Activated CD4-positive, alpha-beta T cell treated with anti-CD3 and anti-CD28 coated beads for 48 hours (primary cell): ENCODE data around the gene CLEC4F.

Source experiments
- DNase-seq: peaks from one replicate; pipeline ENCODE4 v3.0.0-alpha.2; 2020

CLEC4F gene

DNA sequence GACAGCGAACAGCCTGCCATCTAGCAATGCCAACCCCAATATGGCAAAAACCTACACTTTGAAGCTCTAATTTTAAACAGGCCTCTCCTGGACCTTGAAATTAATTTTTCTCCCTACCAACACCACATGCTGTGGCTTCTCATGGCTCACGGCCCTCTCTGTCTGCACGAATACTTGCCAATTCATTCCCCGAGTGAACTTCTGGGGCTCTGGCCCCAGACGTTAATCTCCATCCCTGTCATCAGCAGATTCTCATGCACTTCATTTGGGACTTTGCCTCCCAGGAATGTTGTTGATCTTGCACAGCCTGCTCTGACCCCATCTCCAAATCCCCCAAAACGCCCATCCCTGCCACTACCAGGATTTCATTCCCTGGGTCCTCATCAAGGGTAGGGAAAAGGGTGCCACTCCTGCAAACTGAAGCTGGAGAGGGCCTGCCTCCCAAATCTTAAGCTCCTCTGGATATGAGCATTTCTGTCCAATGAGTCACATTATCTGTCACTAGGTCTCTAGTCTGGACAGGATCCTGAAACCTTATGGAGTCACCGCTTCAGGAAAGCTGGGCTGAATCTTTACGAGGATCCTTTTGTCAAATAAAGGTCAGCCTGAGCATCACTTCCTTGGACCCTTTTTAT is 40.4 kb downstream of the CLEC4F start:
- DNase-seq = no peak

DNA sequence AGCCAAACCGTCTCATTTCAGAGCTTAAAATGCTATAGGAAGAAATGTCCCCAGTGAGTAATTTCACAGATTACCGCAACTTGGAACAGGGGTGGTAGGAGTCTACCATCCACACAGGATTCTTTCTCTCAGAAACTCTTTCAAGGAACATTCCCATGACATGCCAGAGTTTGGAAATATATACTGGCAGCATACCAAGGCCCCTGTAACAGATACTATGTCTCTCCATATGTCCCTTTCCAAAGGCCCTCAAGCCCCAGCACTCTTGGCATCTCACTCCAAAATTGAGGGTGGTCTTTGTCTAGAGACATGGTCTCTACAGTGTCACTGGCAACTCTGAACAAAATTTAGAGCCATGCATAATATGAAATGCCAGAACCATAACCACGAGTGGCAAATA is 40.9 kb downstream of the CLEC4F start:
- no peak for DNase-seq

DNA sequence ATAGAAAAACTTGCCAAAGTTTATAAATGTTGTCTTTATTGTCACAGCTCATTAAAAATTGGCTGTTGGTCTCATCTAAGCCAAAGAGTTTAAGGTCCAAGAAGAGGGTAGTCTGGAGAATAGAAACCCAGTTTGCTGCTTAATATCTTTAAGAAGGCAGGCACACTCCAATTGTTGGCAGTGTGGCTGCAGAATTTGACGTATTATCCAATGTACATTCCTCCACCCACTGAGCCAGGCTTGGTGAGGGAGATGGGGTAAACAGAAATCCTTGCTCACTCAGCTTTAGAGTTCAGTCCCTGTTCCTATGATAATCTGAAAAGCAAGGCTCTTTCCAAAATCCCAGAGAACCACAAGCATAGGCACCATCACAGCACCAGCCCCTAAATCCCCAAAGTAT is 41.7 kb downstream of the CLEC4F start:
- no peak for DNase-seq

DNA sequence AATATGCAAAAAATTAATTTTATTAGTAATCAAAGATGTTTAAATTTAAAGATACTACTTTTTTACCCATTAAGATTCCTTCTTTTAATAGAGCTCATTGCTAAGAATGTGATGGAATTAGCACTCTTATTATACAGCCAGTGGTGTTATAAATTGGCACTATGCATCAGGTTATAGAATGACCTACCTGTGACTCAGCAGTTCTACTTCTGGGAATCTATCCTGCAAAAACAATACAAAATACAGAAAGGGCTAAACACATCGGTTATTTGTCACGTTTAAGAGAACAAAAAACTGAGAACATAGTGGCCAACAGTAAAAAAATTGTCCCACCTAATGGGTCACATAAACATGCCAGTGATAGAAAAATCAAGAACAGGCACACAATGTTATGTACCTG is 42.9 kb downstream of the CLEC4F start:
- no peak for DNase-seq

DNA sequence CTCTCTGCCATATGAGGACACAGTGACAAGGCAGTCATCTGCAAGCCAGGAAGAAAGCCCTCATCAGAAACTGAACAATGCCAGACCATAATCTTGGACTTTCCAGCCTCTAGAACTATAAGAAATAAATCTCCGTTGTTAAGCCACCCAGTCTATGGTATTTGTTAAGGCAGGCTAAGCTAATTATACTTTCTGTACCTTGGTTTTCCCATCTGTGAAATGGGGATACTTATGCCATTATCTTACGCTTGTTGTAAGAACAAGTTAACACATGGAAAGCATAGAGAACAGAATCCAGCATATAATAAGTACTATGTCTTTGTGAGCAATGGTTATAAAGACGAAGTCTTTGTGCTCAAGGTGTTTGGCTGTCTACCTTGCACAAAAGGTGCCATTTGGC is 44.1 kb downstream of the CLEC4F start:
- no peak for DNase-seq

DNA sequence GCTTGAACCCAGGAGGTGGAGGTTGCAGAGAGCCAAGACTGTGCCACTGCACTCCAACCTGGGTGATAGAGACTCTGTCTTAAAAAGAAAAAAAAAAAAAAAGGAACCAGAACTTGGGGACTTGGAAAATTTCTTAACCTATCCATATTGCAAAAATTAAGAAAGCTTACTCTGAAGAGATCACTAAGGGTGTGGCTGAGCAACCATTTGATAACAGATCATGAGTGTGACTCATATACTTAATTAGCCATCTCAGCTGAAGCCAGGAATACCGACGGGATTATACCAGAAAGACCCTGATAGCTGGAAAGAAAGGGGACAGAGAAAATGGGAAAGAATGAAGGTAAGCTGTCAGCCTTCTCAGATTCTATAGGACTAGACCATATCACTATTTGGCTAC is 45.3 kb downstream of the CLEC4F start:
- no peak for DNase-seq

DNA sequence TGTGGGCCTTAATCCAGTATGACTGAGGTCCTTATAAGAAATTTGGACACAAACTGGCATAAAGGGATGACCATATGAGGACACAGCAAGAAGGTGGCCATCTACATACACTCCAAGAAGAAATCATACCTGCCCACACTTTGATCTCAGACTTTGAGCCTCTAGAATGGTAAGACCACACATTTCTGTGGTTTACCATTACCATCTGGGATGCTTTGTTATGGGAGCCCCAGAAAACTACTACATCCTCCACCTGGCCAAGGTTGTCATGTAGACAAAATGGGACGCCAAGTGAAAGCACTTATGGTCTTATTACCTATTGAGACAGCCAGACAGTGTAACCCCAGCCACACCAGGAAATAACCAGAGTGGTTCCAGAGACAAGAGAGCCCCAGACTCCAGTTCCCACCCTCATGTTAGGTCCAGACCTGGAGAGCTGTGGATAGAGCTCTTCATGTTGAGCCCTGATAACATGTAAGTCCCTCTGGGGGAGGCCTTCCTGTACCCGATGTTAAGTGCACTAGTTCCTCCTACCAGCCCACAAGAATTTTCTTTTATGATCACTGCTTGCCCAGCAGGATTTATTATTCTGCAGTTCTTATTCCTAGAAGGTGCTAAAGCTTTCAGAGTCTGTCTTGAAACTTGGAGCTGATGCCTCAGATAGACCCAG is 47.8 kb downstream of the CLEC4F start:
- no peak for DNase-seq

DNA sequence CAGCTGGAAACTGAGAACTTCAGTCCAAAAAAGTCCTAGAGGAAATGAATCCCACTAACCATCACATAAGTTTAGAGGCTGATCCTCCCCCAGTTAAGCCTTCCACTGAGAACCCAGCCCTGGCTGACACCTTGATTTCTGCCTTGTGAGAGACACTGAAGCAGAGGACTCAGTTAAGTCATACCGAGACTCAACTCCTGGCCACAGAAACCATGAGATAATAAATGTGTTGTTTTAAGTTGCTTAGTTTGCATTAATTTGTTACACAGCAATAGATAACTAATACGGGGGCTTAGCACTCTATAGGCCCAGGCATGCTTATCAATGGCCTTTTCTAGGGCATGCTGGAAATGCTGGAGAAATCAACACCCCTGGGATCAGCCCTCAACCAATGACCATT is 49.0 kb downstream of the CLEC4F start:
- DNase-seq = peak; percentile 13

DNA sequence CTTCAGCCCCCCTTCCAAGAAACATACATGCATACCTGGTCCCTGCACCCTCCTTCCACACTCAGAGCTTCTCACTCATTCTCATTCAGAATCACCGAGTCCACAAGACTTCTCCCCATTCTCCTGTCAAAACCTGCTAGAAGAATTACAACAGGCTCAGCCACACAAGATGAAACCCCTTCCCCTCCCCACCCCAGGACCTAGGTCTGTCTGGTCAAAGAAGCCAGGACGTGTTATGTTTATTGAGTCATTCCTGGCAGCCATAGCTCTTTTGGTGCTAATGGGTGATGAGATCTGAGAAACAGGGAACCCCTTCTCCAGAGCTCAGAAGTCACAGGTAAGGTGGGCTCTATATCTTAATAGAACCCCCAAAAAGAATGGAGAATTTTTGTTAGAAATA is 50.9 kb downstream of the CLEC4F start:
- no peak for DNase-seq

DNA sequence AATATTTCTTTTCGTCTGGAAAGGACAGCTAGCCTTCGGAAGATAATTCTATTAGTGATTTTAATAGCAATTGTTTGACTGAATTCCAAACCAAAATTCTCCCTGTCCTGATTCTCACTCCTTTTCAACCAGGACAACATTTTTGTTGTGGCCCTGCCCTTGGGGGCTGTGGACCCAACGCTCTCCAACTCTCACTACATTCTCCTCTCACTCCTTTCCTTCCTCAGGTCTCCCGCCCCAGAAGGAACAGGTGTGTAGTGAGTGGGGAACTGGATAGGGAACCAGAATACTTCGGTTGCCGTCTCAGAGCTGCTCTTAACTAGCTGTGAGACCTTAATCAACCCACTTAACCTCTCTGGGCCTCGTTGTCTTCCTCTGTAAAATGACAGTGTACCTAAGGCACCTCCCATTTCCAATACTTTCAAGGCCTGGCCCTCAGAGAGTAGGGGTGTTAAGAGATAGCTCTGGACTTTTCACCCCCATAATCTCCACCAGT is 51.8 kb downstream of the CLEC4F start:
- no peak for DNase-seq

DNA sequence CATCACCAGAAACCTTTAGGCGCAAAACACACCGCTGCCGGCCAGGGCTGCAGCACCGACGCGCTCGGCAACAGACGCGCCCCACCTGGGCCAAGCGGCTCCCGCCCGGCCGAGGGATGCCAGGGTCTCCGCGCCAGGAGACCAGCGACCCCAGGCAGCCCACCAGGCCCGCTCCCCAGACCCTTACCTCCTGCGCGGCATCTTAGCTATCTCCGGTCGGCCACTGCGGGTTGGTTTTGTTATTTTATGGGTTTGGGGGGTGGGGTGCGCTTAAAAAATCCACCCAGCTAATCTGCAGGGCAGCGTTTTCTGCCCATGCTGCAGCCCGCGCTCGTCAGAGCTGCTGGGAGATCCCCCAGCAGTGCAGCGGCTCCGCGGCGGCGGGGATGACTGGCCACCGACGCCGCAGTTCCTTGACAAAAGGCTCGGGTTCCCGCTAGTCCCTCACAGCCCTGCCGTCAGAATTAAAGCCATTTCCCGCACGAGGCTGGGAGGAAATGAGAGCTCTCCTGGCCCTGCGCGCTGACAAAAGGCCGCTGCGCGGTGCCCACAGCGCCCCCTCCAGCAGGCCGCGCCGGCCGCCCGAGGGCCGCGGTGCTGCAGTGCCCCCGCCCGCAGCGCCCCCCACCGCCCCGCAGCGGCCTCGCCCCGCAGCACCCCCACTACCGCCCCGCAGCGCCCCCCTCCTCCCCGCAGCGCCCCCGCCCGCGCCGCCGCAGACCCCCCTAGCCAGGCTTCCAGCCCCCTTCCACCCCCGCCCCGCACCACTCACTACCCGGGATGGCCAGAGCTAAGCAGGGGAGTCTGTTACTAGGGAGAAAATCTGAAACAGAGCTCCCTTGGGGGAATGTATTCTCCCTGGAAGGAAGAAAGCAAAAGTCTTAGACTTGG is 52.5 kb downstream of the CLEC4F start, which contains the start of gene ADD2:
Gene ADD2 (minus strand): TSS at position 502 of the 891 bp plus-strand sequence. CDS start 61,792 bp downstream, outside the sequence.
- DNase-seq = peak; percentile 77

DNA sequence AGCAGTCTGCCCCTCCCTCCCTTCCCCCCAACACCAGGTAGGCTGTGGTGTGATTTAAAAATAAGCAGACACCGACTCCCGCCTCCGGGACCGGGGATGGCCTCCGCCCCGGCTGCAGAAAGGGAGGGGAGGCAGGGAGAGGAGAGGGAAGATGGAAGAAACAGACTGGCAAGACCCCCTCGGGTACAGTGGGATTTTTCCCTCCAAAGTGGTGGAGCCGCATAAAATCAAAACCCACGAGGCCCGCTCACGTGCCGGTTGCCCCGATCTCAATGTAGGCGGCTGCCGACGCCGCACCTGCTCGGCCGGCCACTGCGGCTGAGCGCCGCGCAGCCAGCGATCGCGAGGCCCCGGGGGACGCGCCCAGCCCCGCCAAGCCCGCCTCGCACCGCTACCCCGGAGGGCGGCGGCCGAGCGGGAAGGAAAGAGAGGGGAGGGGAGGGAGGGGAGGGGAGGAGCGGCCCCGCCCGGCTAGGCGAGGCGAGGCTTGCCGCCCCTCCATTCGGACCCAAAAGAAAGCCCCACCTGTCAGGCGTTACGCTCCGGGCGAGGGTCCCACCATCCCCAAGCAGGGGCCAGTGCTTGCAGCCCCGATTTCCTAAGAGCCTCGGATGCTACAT is 53.2 kb downstream of the CLEC4F start:
- peak; percentile 29 for DNase-seq

DNA sequence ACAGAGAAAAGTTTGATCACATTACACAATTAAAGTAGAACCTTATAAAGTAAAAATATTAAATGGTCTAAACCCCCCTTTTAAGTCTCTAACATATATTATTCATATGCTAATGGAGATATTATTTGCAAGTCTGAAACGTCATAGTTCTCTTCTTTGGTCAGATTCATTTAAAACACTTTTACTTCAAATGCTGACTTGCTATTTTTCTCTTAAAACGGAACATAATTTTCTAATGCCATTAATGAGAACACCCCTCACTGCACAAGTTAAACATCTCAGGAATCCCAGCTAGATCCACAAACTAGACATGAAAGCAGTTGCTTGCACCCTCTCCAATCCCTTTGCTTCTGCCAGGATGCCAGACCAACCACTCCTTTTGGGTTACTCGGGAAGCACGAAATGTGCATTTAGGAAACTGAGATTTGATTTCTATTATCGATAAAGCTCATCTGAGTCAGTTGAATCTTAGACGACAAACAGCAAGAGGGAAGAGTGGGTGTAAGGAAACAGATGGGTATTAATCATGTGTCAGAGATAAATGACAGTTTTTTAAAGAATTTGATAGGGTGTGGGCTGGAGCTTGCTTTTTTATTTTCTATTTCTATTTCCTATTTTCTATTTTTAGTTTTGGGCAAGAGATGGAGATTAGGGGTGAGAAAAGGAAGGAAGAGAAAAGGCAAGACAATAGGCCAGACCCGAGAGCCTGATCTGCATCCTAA is 53.9 kb downstream of the CLEC4F start:
- DNase-seq = no peak

DNA sequence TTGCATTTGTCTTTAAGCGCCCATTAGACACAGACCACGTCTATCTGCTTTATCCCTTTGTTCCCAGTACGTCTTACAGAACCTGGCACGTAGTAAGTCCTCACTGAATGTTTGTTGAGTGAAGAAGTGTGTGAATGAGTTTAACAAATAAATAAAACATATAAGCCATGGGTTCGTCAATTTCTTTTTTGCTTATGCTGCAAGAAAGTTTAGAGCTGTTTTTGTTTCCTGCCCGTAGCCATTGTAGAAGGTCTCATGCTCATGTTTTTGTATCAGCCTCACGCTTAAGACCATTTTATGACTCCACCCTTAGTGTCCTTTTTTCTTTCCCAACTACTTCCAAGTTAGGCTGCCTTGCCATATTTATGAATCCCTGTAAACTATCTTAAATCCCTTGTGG is 54.9 kb downstream of the CLEC4F start:
- DNase-seq = no peak

DNA sequence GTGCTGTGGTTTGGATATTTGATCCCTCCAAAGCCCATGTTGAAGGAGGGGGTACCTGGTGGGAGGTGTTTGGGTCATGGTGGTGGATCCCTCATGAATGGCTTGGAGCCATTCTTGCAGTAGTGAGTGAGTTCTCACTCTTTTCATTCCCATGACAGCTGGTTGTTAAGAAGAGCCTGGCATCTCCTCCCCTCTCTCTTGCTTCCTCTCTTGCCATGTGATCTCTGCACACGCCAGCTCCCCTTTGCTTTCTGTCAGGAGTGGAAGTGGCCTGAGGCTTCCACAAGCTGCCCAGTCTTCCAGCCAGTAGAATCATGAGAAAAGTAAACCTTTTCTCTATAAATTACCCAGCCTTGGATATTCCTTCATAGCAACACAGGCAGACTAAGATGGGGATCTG is 61.0 kb downstream of the CLEC4F start:
- DNase-seq = no peak
